Hepatocyte (in vitro differentiated cells): Measurements from ENCODE around the gene COMMD4. TPM values are rescaled to one million over a fixed set of nuclear protein-coding genes. Genes with fewer than 3 reads are reported as not detected.

Experiments used
- DNase-seq: peaks from one replicate; pipeline ENCODE4 v3.0.0-alpha.2; 2016; ENCODE audit warnings: low spot score
- H2AFZ ChIP-seq: fragments of 200-600 bp; sonication (generic); 2 replicates; pipeline ENCODE4 v1.6.0; 2016; ENCODE audit warnings: antibody characterized with exemption, mild to moderate bottlenecking
- H3K27ac ChIP-seq: fragments of 200-600 bp; sonication (generic); 2 replicates; pipeline ENCODE4 v1.5.1; 2016; ENCODE audit warnings: mild to moderate bottlenecking
- H3K27me3 ChIP-seq: fragments of 200-600 bp; sonication (generic); 2 replicates; pipeline ENCODE4 v1.6.1; 2016
- H3K36me3 ChIP-seq: fragments of 200-600 bp; sonication (generic); replicated peaks from 2 replicates; pipeline ENCODE4 v1.5.1; 2016; ENCODE audit warnings: low read depth; ENCODE audit not compliant: insufficient read depth
- H3K4me1 ChIP-seq: fragments of 200-600 bp; sonication (generic); 2 replicates; pipeline ENCODE4 v1.5.1; 2016; ENCODE audit warnings: mild to moderate bottlenecking, moderate library complexity; ENCODE audit not compliant: insufficient read depth
- H3K4me2 ChIP-seq: fragments of 200-600 bp; sonication (generic); 2 replicates; pipeline ENCODE4 v1.6.0; 2016
- H3K4me3 ChIP-seq: fragments of 200-600 bp; sonication (generic); 2 replicates; pipeline ENCODE4 v1.5.1; 2016; ENCODE audit warnings: mild to moderate bottlenecking
- H3K79me2 ChIP-seq: fragments of 200-600 bp; sonication (generic); 2 replicates; pipeline ENCODE4 v1.6.0; 2017; ENCODE audit warnings: mild to moderate bottlenecking
- H3K9me2 ChIP-seq: fragments of 200-600 bp; sonication (generic); replicated peaks from 2 replicates; pipeline ENCODE4 v1.6.0; 2017; ENCODE audit warnings: mild to moderate bottlenecking; ENCODE audit not compliant: insufficient read depth
- H3K9me3 ChIP-seq: fragments of 200-600 bp; sonication (generic); 2 replicates; pipeline ENCODE4 v1.5.1; 2016; ENCODE audit warnings: low read depth, mild to moderate bottlenecking
- H4K20me1 ChIP-seq: fragments of 200-600 bp; sonication (generic); 2 replicates; pipeline ENCODE4 v1.6.0; 2016; ENCODE audit warnings: mild to moderate bottlenecking; ENCODE audit not compliant: insufficient read depth, poor library complexity, severe bottlenecking
- EZH2 ChIP-seq: fragments of 200-600 bp; sonication (generic); IDR thresholded peaks from 2 replicates; pipeline ENCODE4 v1.6.1; 2016; ENCODE audit warnings: antibody characterized with exemption, mild to moderate bottlenecking, borderline replicate concordance
- EZH2phosphoT487 ChIP-seq: fragments of 200-600 bp; sonication (generic); IDR thresholded peaks from one replicate; pipeline ENCODE4 v1.6.1; 2018; ENCODE audit warnings: antibody characterized with exemption, mild to moderate bottlenecking, low read depth, moderate library complexity; ENCODE audit not compliant: unreplicated experiment, severe bottlenecking
- WGBS: methylation state at CpG from one replicate; pipeline ENCODE4 v1.1.6; 2016; ENCODE audit warnings: low lambda C conversion rate; ENCODE audit errors: missing lambda C conversion rate; 5-methylcytosine and 5-hydroxymethylcytosine counted together
- polyA plus RNA-seq: library from polyadenylated mRNA; unstranded; fragments of >200 nt; fragmentation: Nextera tagmentation; extraction: Ambion mirVana; gene quantifications from 2 replicates; pipeline ENCODE4 v1.2.1, GENCODE V29; 2016
- total RNA-seq: library from RNA; depleted of rRNA; stranded (reverse); fragments of >200 nt; gene quantifications from 2 replicates; pipeline ENCODE4 v1.2.3, GENCODE V29; 2014
- TF ChIP-seq, protein P1 (sequence below): fragments of 200-600 bp; sonication (generic); IDR thresholded peaks from 2 replicates; pipeline ENCODE4 v1.5.1; 2016; ENCODE audit warnings: antibody characterized with exemption, mild to moderate bottlenecking; ENCODE audit not compliant: poor library complexity

Gene COMMD4
- total and polyA plus RNA-seq, 2 experiments from 2014 or later = 70.3 to 105 TPM

DNA sequence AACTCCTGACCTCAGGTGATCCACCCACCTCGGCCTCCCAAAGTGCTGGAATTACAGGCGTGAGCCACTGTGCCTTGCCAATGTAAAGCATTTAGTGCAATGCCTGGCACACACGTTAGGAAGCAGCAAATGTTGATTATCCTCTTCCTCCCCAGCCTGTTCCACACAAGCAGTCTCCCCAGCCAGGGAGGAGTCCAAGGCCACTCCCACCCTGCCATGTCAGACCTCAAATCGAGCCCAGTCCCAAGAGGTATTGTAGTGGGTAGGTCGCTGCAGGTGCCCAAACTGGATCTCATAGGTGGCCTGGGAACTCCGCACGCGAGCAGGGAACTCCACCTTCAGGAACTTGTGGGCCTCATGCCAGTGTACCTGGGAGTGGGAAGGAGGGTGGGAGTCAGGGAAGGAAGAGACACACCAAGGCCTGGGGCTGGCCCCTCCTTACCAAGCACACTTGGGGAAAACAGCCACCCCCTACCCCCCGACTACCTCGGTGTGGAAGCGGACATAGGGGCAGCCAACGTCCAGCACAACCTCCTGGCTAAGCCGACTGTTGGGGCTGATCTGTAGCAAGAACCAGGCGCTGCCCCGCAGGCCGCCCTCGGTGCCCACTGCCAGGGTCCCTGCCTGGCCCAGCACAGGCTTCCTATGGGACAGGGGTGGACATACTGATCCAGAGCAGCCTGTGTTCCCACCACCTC is 22.3 kb downstream of the COMMD4 start:
- TF ChIP-seq EZH2 (no peak), EZH2phosphoT487 (no peak)
- TF ChIP-seq, protein P1, sequence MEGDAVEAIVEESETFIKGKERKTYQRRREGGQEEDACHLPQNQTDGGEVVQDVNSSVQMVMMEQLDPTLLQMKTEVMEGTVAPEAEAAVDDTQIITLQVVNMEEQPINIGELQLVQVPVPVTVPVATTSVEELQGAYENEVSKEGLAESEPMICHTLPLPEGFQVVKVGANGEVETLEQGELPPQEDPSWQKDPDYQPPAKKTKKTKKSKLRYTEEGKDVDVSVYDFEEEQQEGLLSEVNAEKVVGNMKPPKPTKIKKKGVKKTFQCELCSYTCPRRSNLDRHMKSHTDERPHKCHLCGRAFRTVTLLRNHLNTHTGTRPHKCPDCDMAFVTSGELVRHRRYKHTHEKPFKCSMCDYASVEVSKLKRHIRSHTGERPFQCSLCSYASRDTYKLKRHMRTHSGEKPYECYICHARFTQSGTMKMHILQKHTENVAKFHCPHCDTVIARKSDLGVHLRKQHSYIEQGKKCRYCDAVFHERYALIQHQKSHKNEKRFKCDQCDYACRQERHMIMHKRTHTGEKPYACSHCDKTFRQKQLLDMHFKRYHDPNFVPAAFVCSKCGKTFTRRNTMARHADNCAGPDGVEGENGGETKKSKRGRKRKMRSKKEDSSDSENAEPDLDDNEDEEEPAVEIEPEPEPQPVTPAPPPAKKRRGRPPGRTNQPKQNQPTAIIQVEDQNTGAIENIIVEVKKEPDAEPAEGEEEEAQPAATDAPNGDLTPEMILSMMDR = no peak
- H3K27me3 ChIP-seq = no peaks in the 10 kb centered on the region
- H3K36me3 ChIP-seq = no peaks in the 10 kb centered on the region
- 93% methylated on average over 15 of the region's 17 CpGs for WGBS
- no peak overlapping the region for H3K27ac ChIP-seq
- H4K20me1 ChIP-seq = no peaks in the 10 kb centered on the region
- H3K79me2 ChIP-seq = no peaks in the 10 kb centered on the region
- DNase-seq = no peak
- H3K9me2 ChIP-seq = no peaks in the 10 kb centered on the region
- H3K9me3 ChIP-seq = no peaks in the 10 kb centered on the region
- H2AFZ ChIP-seq = no peak overlapping the region
- no peak overlapping the region for H3K4me3 ChIP-seq
- H3K4me1 ChIP-seq = no peaks in the 10 kb centered on the region
- H3K4me2 ChIP-seq = no peak overlapping the region

DNA sequence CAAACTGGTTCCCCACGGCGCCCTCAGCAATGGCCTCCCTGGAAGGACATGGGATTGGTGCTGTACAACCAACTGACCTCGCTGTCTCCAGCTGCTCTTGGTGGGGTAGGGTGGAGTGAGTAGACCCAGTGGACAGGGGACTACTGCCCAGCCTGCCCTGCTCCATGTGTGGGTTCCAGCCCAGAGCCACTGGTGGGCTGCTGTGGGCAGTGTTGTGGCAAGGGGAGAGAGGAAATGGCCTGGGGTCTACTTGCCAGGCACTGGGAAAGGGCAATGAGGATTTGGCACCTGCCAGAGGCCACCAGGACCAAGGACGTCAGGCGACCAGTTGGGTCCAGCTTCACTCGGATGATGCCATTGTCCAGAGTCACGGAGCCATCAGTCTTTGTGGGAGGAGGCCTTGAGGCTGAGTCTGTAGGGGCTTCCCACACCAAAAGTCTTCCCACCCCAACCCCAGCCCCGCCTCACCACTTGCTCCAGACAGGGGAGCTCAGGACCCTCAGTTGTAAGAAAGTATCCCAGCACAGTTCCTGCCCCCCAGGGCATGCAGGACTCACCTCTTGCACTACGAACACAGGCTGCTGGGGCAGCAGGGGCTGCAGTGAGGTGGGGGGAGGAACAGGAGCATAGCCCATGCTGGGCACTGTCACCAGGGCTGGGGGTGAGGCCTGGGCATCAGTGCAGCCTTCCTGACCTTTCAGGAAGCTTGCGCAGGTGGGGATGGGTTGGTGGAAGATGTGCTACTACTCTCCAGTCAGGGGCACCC is 23.1 kb downstream of the COMMD4 start:
- Histone ChIP-seq H4K20me1 (no peaks in the 10 kb centered on the region), H3K4me1 (no peaks in the 10 kb centered on the region), H3K9me2 (no peaks in the 10 kb centered on the region), H3K27me3 (no peaks in the 10 kb centered on the region), H2AFZ (no peak overlapping the region), H3K79me2 (no peaks in the 10 kb centered on the region), H3K9me3 (no peaks in the 10 kb centered on the region), H3K4me3 (no peak overlapping the region), H3K36me3 (no peaks in the 10 kb centered on the region), H3K4me2 (no peak overlapping the region), H3K27ac (no peak overlapping the region)
- no peak for DNase-seq
- TF ChIP-seq, protein P1 = no peak
- TF ChIP-seq EZH2 = no peak
- TF ChIP-seq EZH2phosphoT487 = no peak
- 97% methylated on average over 10 of the region's 10 CpGs for WGBS

DNA sequence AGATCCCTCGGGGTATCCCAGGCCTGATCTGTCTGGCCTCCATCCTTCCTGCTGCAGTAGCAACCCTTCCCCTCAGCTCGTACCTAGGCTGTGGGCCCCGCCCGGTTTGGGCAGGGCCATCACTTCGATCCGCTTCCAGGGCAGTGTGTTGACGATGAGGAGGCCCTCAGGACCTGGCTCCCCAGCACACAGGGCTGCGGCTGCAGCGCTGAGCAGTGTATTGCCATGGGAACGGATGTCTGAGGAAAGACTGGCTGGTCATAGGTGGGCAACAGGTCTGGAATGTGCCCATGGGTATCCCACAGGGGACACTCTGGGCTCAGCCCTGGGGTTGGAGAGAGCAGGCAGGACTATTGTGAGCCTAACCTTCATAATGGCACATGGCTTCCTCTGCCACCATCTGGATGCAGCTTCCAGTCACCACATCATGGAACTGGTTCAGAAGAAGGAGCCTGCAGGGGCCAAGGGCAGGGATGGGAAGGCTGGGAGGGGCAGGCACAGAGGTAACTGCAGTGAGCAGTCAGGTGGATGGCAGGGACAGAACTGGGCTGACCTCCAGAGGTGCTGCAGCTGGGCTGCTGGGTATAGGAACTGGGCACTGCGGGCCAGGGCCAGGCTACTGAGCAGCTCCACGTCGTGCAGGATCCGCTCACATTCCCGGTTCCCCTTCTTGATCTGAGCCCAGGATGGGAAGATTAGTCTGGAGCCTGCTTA is 23.8 kb downstream of the COMMD4 start:
- Histone ChIP-seq H3K4me2 (no peak overlapping the region), H3K4me1 (no peaks in the 10 kb centered on the region), H4K20me1 (no peaks in the 10 kb centered on the region), H3K36me3 (no peaks in the 10 kb centered on the region), H3K9me2 (no peaks in the 10 kb centered on the region), H3K4me3 (no peak overlapping the region), H3K27me3 (no peaks in the 10 kb centered on the region), H3K79me2 (no peaks in the 10 kb centered on the region), H3K9me3 (no peaks in the 10 kb centered on the region), H3K27ac (no peak overlapping the region), H2AFZ (no peak overlapping the region)
- peak; percentile 5 for DNase-seq
- WGBS = 94% methylated on average over 15 of the region's 15 CpGs
- TF ChIP-seq EZH2 (no peak), EZH2phosphoT487 (no peak)
- TF ChIP-seq, protein P1 = no peak
